ENCODE results near the gene PRSS57. TPM values are rescaled to one million over a fixed set of nuclear protein-coding genes. Genes with fewer than 3 reads are reported as not detected.

PRSS57 gene
- polyA plus RNA-seq, 3 donors, result 0.16 to 1.4 (median 0.78) TPM

DNA sequence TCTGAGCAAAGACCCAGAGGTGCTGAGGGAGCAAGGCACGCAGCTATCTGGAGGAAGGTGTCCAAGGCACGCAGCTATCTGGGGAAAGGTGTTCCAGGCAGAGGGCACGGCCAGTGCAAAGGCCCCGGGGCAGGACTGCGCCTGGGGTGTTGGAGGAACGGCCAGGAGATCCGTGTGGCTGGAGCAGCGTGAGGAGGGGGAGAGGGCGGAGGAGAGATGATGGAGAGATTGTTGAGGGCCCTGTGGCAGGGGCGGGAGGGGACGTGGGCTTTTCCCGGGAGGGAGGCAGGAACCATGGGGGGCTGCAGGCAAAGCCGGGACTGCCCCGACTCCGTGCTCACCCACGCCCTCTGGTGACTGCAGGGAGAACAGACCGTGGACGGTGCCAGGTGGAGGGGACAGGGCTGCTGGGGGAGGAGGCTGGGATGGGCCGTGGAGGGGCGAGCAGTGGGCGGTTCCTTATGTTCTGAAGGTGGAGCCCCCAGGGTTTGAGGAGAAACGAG, 42.4 kb upstream of the PRSS57 start:
- Mint-ChIP-seq H3K36me3 (no peaks in the 10 kb centered on the region), H3K27me3 (ENCODE audit: low read depth in 3 of 3) (peaks cover 1 to 8% (median 4%) of the 10 kb centered on the region in 3 donors), H3K27ac (no peak overlapping the region), H3K4me1 (peaks cover 4% of the 10 kb centered on the region), H3K9me3 (peaks cover 0 to 2% (median 0%) of the 10 kb centered on the region in 7 donors), H3K4me3 (no peak overlapping the region)
- H3K36me3 ChIP-seq (replicated peaks in 1 of 2; ENCODE audit: control insufficient read depth in 1 of 2, insufficient read depth in 2 of 2, low read length in 2 of 2), result no peaks in the 10 kb centered on the region
- H3K79me2 ChIP-seq (ENCODE audit: insufficient read depth, low read length), result no peaks in the 10 kb centered on the region
- no peak overlapping the region for H3K4me3 ChIP-seq (replicated peaks in 1 of 3; ENCODE audit: low read depth in 2 of 3, low read length in 3 of 3)
- no peaks in the 10 kb centered on the region for H3K9me3 ChIP-seq (replicated peaks in 1 of 2; ENCODE audit: control insufficient read depth in 1 of 2, insufficient read depth in 1 of 2, low read length in 2 of 2)
- no peak overlapping the region for H3K9ac ChIP-seq (ENCODE audit: insufficient read depth, low read length, poor library complexity, severe bottlenecking)
- no peak overlapping the region for H3K27ac ChIP-seq (ENCODE audit: low read depth in 1 of 2, low read length in 2 of 2)
- no peaks in the 10 kb centered on the region for H4K20me1 ChIP-seq (ENCODE audit: insufficient read depth, low read length)
- intact Hi-C loops (cut with micrococcal nuclease), result no loop called here
- H3K4me1 ChIP-seq (ENCODE audit: control insufficient read depth in 1 of 2, insufficient read depth in 2 of 2, low read length in 2 of 2), result no peaks in the 10 kb centered on the region
- no peak overlapping the region for H2AFZ ChIP-seq (ENCODE audit: insufficient read depth, low read depth, low read length, poor library complexity, severe bottlenecking)
- no peaks in the 10 kb centered on the region for H3K27me3 ChIP-seq (ENCODE audit: control insufficient read depth in 2 of 2, insufficient read depth in 2 of 2, low read length in 2 of 2)
- peak; percentile 21 to 42 (median 24) for DNase-seq
- no peak overlapping the region for H3K4me2 ChIP-seq (replicated peaks; ENCODE audit: extremely low read depth, low read length, poor library complexity, severe bottlenecking)
- 55% methylated on average over 18 of the region's 22 CpGs for WGBS (ENCODE audit: insufficient coverage)
- TF ChIP-seq, protein P1, sequence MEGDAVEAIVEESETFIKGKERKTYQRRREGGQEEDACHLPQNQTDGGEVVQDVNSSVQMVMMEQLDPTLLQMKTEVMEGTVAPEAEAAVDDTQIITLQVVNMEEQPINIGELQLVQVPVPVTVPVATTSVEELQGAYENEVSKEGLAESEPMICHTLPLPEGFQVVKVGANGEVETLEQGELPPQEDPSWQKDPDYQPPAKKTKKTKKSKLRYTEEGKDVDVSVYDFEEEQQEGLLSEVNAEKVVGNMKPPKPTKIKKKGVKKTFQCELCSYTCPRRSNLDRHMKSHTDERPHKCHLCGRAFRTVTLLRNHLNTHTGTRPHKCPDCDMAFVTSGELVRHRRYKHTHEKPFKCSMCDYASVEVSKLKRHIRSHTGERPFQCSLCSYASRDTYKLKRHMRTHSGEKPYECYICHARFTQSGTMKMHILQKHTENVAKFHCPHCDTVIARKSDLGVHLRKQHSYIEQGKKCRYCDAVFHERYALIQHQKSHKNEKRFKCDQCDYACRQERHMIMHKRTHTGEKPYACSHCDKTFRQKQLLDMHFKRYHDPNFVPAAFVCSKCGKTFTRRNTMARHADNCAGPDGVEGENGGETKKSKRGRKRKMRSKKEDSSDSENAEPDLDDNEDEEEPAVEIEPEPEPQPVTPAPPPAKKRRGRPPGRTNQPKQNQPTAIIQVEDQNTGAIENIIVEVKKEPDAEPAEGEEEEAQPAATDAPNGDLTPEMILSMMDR (IDR thresholded peaks at IDR 0.05), result peak; percentile 78

DNA sequence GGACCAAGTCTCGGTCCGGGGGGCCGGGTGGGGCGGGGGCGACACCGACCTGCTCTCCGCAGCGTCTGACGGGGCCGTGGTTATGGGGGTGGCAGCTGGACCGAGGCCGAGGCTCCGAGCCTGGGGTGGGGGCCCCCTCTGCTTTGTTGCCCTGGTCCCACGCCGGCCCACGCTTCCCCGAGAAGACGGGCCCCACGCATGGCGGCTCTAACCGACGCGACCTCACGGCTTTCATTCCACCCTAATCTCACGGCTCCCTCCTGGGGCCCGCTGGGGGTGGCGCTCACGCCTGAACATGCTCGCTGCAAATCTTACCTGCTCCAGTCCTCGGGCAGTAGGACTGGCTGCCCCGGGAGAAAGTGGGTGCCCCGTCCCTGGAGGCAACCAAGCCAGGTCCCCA, 40.9 kb upstream of the PRSS57 start:
- Histone ChIP-seq H3K9ac (ENCODE audit: insufficient read depth, low read length, poor library complexity, severe bottlenecking) (peak overlapping the region; percentile 8), H4K20me1 (ENCODE audit: insufficient read depth, low read length) (no peaks in the 10 kb centered on the region), H3K27me3 (ENCODE audit: control insufficient read depth in 2 of 2, insufficient read depth in 2 of 2, low read length in 2 of 2) (no peaks in the 10 kb centered on the region), H3K9me3 (replicated peaks in 1 of 2; ENCODE audit: control insufficient read depth in 1 of 2, insufficient read depth in 1 of 2, low read length in 2 of 2) (no peaks in the 10 kb centered on the region), H3K36me3 (replicated peaks in 1 of 2; ENCODE audit: control insufficient read depth in 1 of 2, insufficient read depth in 2 of 2, low read length in 2 of 2) (no peaks in the 10 kb centered on the region), H3K79me2 (ENCODE audit: insufficient read depth, low read length) (no peaks in the 10 kb centered on the region), H3K4me2 (replicated peaks; ENCODE audit: extremely low read depth, low read length, poor library complexity, severe bottlenecking) (no peak overlapping the region), H2AFZ (ENCODE audit: insufficient read depth, low read depth, low read length, poor library complexity, severe bottlenecking) (no peak overlapping the region), H3K4me3 (replicated peaks in 1 of 3; ENCODE audit: low read depth in 2 of 3, low read length in 3 of 3) (no peak overlapping the region), H3K27ac (ENCODE audit: low read depth in 1 of 2, low read length in 2 of 2) (no peak overlapping the region), H3K4me1 (ENCODE audit: control insufficient read depth in 1 of 2, insufficient read depth in 2 of 2, low read length in 2 of 2) (no peaks in the 10 kb centered on the region)
- 97% methylated on average over 32 of the region's 32 CpGs for WGBS (ENCODE audit: insufficient coverage)
- Mint-ChIP-seq H3K4me3 (no peak overlapping the region), H3K9me3 (peaks cover 0 to 2% (median 0%) of the 10 kb centered on the region in 7 donors), H3K27me3 (ENCODE audit: low read depth in 3 of 3) (peaks cover 1 to 6% (median 4%) of the 10 kb centered on the region in 3 donors), H3K27ac (no peak overlapping the region), H3K36me3 (no peaks in the 10 kb centered on the region), H3K4me1 (peaks cover 4% of the 10 kb centered on the region)
- intact Hi-C loops (cut with micrococcal nuclease), result no loop called here
- TF ChIP-seq, protein P1 (IDR thresholded peaks at IDR 0.05), result no peak
- DNase-seq, result no peak

All from CD14-positive monocyte (primary cell).